Naive B cell (primary cell): ENCODE results near the gene SSBP1. TPM values are rescaled to one million over a fixed set of nuclear protein-coding genes. Genes with fewer than 3 reads are reported as not detected.
"Not testable (repeated sequence)": the region's sequence is repeated elsewhere in the genome, so short reads cannot be mapped to it uniquely, and the experiment has no call there.

Experiments
- ATAC-seq, 2 donors: fragments of 150-1000 bp; cut with Tn5 transposase; 2 replicates each; pipeline ENCODE4 v1.10.0; 2021; ENCODE audit warnings: low read depth in 2 of 2, mild to moderate bottlenecking in 2 of 2, moderate library complexity in 2 of 2
- DNase-seq: peaks from one replicate; pipeline ENCODE4 v3.0.0; 2022
- H3K27ac Mint-ChIP-seq, 6 donors: one replicate each; pipeline ENCODE4 v1.8.0; 2020 to 2022; ENCODE audit warnings: mild to moderate bottlenecking in 6 of 6, mixed read lengths in 6 of 6, moderate library complexity in 5 of 6, inconsistent platforms in 2 of 6
- H3K27me3 Mint-ChIP-seq, 3 donors: one replicate each; pipeline ENCODE4 v1.8.0; 2021 to 2022; ENCODE audit warnings: mixed read lengths in 3 of 3, mild to moderate bottlenecking in 1 of 3
- H3K36me3 Mint-ChIP-seq, 2 donors: one replicate each; pipeline ENCODE4 v1.8.0; 2020 to 2022; ENCODE audit warnings: mixed read lengths in 2 of 2, inconsistent platforms in 1 of 2, mild to moderate bottlenecking in 1 of 2
- H3K4me1 Mint-ChIP-seq, 3 donors: one replicate each; pipeline ENCODE4 v1.8.0; 2020 to 2022; ENCODE audit warnings: mixed read lengths in 3 of 3, inconsistent platforms in 1 of 3, mild to moderate bottlenecking in 1 of 3, moderate library complexity in 1 of 3
- H3K4me3 Mint-ChIP-seq, 8 donors: one replicate each; pipeline ENCODE4 v1.8.0; 2020 to 2022; ENCODE audit warnings: mild to moderate bottlenecking in 8 of 8, mixed read lengths in 8 of 8, moderate library complexity in 8 of 8, inconsistent platforms in 2 of 8
- H3K9me3 Mint-ChIP-seq, 7 donors: one replicate each; pipeline ENCODE4 v1.8.0; 2020 to 2022; ENCODE audit warnings: mixed read lengths in 7 of 7, mild to moderate bottlenecking in 5 of 7, inconsistent platforms in 2 of 7, moderate library complexity in 1 of 7
- polyA plus RNA-seq, 6 donors: library from polyadenylated mRNA; unstranded; fragments of 300-500 nt; fragmentation: Illumina TruSeq; gene quantifications; one replicate each; pipeline ENCODE4 v1.2.3, GENCODE V29; 2021; ENCODE audit warnings: low read depth in 6 of 6

The SSBP1 gene, protein sequence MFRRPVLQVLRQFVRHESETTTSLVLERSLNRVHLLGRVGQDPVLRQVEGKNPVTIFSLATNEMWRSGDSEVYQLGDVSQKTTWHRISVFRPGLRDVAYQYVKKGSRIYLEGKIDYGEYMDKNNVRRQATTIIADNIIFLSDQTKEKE
- polyA plus RNA-seq, result 100 to 1,000 TPM; 246 to 345 (median 302) TPM

- Mint-ChIP-seq H3K36me3 (peaks cover 18 to 22% of the 10 kb centered on the region in 2 donors), H3K27me3 (no peaks in the 10 kb centered on the region), H3K27ac (peak within 1 kb of the TSS; percentile 94 to 99 (median 98)), H3K9me3 (no peaks in the 10 kb centered on the region), H3K4me1 (peaks cover 28 to 36% (median 35%) of the 10 kb centered on the region in 3 donors), H3K4me3 (peak within 1 kb of the TSS; percentile 92 to 100 (median 99))
- DNase-seq (peak; percentile 91), ATAC-seq (peak; percentile 77 to 81)
Measured at GRCh38 chr7:141737836-141738591, at the start of gene SSBP1. TSS of gene SSBP1 (plus strand) at chr7:141738358. CDS start at chr7:141739167, 809 bp downstream.

DNA sequence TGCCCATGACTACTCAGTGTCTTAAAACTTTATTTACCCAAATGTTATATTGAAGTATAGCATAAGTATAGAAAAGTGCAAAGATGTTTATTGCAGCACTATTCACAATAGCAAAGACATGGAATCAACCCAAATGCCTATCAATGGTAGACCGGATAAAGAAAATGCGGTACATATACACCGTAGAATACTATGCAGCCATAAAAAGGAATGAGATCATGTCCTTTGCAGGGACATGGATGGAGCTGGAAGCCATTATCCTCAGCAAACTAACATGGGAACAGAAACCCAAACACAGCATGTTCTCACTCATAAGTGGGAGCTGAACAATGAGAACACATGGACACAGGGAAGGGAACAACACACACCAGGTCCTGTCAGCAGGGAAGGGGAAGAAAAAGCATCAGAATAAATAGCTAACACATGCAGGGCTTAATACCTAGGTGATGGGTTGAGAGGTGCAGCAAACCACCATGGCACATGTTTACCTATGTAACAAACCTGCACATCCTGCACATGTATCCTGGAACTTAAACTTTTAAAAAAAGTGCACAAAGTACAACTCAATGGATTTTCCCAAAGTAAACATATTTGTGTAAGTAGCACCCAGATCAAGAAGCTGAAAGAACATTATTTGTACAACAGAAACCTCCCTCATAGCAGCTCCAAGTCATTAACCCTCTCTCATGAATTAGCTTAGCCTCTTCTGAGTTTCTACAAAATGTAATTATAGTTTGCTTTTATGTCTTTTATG is 48.9 kb upstream of the SSBP1 start:
- not testable (repeated sequence) for DNase-seq, H3K4me3 Mint-ChIP-seq, ATAC-seq, H3K9me3 Mint-ChIP-seq, H3K27me3 Mint-ChIP-seq
- H3K4me1 Mint-ChIP-seq, result peaks cover 18 to 37% (median 20%) of the 10 kb centered on the region in 3 donors
- peak overlapping the region in 1 of 6 donors; percentile 72 for H3K27ac Mint-ChIP-seq
- H3K36me3 Mint-ChIP-seq, result peaks cover 13 to 21% of the 10 kb centered on the region in 2 donors

- Mint-ChIP-seq H3K4me3 (no peak overlapping the region), H3K27me3 (no peaks in the 10 kb centered on the region), H3K9me3 (no peaks in the 10 kb centered on the region), H3K36me3 (peaks cover 8 to 10% of the 10 kb centered on the region in 2 donors), H3K4me1 (peaks cover 40 to 57% (median 41%) of the 10 kb centered on the region in 3 donors), H3K27ac (no peak overlapping the region)
- no peak for ATAC-seq
- DNase-seq, result no peak
Measured at GRCh38 chr7:141691540-141691939, 46.6 kb upstream of the SSBP1 start.

DNA sequence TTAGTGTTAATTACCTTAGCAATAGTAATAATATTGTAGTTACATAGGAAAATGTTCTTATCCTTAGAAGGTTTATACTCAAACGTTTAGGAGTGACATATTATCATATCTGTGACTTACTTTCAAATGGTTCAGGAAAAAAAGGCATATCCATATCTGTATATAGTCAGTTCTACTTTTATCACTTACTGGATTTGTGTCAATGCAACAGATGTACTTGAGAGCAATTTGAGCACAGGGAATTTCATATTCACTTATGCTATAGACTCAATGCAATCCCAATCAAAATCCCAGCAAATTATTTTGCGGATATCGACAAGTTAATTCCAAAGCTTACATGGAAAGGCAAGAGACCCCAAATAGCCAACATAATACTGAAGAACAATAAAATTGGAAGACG is 46.2 kb upstream of the SSBP1 start:
- DNase-seq, result no peak
- Mint-ChIP-seq H3K27ac (no peak overlapping the region), H3K4me1 (peaks cover 44 to 57% (median 44%) of the 10 kb centered on the region in 3 donors), H3K27me3 (no peaks in the 10 kb centered on the region), H3K4me3 (no peak overlapping the region), H3K9me3 (no peaks in the 10 kb centered on the region), H3K36me3 (peaks cover 5 to 7% of the 10 kb centered on the region in 2 donors)
- no peak for ATAC-seq

- no peaks in the 10 kb centered on the region for H3K9me3 Mint-ChIP-seq
- ATAC-seq, result no peak
- no peak for DNase-seq
- no peaks in the 10 kb centered on the region for H3K27me3 Mint-ChIP-seq
- peaks cover 52 to 57% (median 55%) of the 10 kb centered on the region in 3 donors for H3K4me1 Mint-ChIP-seq
- H3K27ac Mint-ChIP-seq, result peak overlapping the region in 1 of 6 donors; percentile 3
- H3K4me3 Mint-ChIP-seq, result no peak overlapping the region
- peaks cover 0 to 4% of the 10 kb centered on the region in 2 donors for H3K36me3 Mint-ChIP-seq
Measured at GRCh38 chr7:141693082-141693481, 45.1 kb upstream of the SSBP1 start.

DNA sequence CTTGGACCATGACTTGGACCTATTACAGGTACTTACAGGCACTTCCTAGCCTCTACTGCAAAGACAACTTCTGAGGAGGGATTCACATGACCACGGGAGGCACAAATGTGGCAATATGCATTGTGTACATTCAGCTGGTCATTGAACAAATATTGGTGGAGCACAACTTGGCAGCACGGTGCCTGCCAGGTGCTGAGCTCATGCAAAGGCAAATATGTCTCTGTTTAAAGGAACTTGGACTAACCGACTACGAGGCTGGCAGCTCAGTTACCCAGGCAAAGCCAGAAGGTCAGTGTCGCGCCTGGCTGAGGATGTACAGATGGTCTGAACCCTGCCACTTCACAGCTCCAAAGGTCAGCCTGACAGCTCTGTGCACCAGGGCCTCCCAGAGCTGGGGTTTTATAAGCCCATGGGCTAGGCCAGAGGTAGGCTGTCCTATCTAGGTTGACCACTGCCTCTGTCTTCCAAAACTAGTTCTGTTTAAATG is 42.3 kb upstream of the SSBP1 start:
- Mint-ChIP-seq H3K27me3 (no peaks in the 10 kb centered on the region), H3K9me3 (no peaks in the 10 kb centered on the region), H3K27ac (peak overlapping the region in 3 of 6 donors; percentile 45 to 60 (median 47)), H3K36me3 (peaks cover 0 to 4% of the 10 kb centered on the region in 2 donors), H3K4me1 (peaks cover 64 to 72% (median 64%) of the 10 kb centered on the region in 3 donors), H3K4me3 (peak overlapping the region in 2 of 8 donors; percentile 11 to 30)
- no peak for DNase-seq
- ATAC-seq, result no peak

DNA sequence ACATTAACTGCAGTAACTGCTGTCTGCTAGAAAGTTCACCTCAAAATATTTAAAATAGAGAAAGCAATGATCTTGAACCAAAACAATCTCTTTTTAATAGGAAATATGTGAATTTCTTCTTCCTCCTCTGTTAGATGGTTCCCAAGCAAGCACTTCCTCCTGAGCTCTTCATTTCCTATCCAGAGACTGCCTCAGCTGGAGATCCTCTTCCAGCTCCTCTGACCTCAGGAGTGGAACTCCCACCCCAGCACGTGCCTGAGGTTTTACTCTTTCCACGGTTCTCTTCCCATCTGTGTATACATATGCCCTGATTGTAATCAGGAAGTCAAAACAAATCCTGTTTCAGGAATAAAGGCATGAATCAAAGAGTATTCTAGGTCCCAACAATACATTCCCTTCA is 41.8 kb upstream of the SSBP1 start:
- ATAC-seq (no peak), DNase-seq (no peak)
- peaks cover 0 to 4% of the 10 kb centered on the region in 2 donors for H3K36me3 Mint-ChIP-seq
- H3K4me1 Mint-ChIP-seq, result peaks cover 66 to 75% (median 67%) of the 10 kb centered on the region in 3 donors
- no peaks in the 10 kb centered on the region for H3K27me3 Mint-ChIP-seq
- peak overlapping the region in 3 of 8 donors; percentile 3 to 16 (median 9) for H3K4me3 Mint-ChIP-seq
- peak overlapping the region in 2 of 6 donors; percentile 60 to 81 for H3K27ac Mint-ChIP-seq
- H3K9me3 Mint-ChIP-seq, result no peaks in the 10 kb centered on the region

DNA sequence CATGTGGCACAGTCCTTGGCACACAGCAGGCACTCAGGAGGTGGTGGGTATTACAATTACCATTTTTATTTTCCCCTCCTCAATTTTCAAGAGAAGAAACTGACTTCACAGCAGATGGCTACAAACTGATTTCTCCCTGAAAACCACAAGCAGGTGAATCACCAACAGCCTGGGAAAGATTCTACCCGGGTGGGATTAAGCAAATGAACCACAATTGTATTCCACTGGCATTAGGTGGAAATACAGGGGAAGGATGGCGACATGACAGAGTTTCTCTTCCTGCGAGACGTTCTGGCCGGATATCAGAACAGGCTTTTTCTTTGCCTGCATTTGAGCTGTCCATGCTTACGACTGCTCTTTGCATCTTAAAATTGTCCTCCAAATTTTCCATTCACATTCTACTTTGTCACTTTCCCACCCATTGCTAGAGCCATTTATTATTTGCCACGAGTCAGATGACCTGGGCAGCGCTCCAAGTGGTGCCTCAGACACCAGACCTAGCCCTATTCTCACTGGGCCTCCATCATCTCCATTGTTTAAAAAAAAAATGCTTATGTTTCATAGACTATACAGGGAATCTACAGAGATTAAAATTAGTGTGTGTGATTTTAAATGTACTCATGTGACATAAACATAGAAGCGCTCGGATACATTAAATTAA is 40.8 kb upstream of the SSBP1 start:
- H3K36me3 Mint-ChIP-seq, result peaks cover 0 to 4% of the 10 kb centered on the region in 2 donors
- no peak overlapping the region for H3K4me3 Mint-ChIP-seq
- H3K27me3 Mint-ChIP-seq, result no peaks in the 10 kb centered on the region
- ATAC-seq, result no peak
- H3K4me1 Mint-ChIP-seq, result peaks cover 63 to 76% (median 69%) of the 10 kb centered on the region in 3 donors
- H3K9me3 Mint-ChIP-seq, result no peaks in the 10 kb centered on the region
- no peak for DNase-seq
- H3K27ac Mint-ChIP-seq, result peak overlapping the region in 2 of 6 donors; percentile 67 to 90

- peaks cover 0 to 4% of the 10 kb centered on the region in 2 donors for H3K36me3 Mint-ChIP-seq
- H3K27me3 Mint-ChIP-seq, result no peaks in the 10 kb centered on the region
- H3K9me3 Mint-ChIP-seq, result no peaks in the 10 kb centered on the region
- DNase-seq (peak; percentile 37), ATAC-seq (no peak)
- peaks cover 62 to 75% (median 73%) of the 10 kb centered on the region in 3 donors for H3K4me1 Mint-ChIP-seq
- H3K4me3 Mint-ChIP-seq, result peak overlapping the region in 5 of 8 donors; percentile 18 to 66 (median 39)
- H3K27ac Mint-ChIP-seq, result peak overlapping the region; percentile 3 to 94 (median 54)
Measured at GRCh38 chr7:141698247-141699015, 39.7 kb upstream of the SSBP1 start.

DNA sequence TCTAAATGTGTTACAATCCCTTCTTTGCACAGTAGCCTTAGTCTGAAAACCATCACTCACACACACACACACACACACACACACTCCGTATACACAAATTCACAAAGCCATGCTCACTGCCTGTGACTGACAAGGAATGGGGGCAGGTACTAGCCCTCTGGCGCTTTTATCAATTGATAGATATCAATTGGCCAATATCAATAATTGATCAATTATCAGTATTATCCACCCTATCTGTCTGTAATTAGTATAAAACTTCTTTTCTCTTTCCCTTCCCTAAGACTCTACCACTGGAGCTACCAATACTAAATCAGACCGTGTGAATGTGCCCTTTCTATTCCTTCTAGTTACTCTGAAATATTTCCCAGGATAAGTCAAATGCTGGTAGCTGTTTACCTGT is 38.3 kb upstream of the SSBP1 start:
- no peaks in the 10 kb centered on the region for H3K27me3 Mint-ChIP-seq
- DNase-seq (no peak), ATAC-seq (no peak)
- H3K4me3 Mint-ChIP-seq, result peak overlapping the region in 7 of 8 donors; percentile 30 to 94 (median 91)
- no peaks in the 10 kb centered on the region for H3K9me3 Mint-ChIP-seq
- H3K27ac Mint-ChIP-seq, result peak overlapping the region; percentile 57 to 95 (median 88)
- peaks cover 54 to 68% (median 68%) of the 10 kb centered on the region in 3 donors for H3K4me1 Mint-ChIP-seq
- no peaks in the 10 kb centered on the region for H3K36me3 Mint-ChIP-seq

DNA sequence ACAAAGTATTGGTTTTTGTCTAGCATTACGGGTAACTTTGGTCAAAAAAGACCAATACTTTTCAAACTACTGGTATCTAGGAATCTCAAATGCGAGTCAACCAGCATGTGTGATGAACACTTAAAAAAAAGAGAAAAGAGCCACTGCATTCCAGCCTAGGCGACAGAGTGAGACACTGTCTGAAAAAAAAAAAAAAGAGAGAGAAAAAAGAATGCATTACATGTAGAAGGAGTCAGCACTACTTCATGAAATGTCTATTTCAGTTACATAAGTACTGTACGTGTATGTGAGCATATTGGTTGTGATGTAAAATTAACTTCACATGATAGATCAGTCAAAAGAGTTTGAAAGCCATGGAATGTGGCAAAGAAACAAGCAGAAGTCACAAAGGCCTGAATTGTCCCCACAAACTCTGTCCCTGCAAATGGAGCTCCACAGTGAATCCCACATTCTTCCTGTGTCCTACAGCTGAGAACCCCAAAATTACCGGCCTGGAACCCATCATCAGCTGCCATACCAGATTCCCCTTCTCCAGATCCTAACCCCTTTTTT is 37.8 kb upstream of the SSBP1 start:
- H3K9me3 Mint-ChIP-seq, result no peaks in the 10 kb centered on the region
- no peak for ATAC-seq
- peaks cover 49 to 64% (median 63%) of the 10 kb centered on the region in 3 donors for H3K4me1 Mint-ChIP-seq
- peak overlapping the region; percentile 89 to 95 (median 92) for H3K4me3 Mint-ChIP-seq
- H3K27ac Mint-ChIP-seq, result peak overlapping the region; percentile 88 to 98 (median 95)
- H3K36me3 Mint-ChIP-seq, result no peaks in the 10 kb centered on the region
- no peak for DNase-seq
- no peaks in the 10 kb centered on the region for H3K27me3 Mint-ChIP-seq

DNA sequence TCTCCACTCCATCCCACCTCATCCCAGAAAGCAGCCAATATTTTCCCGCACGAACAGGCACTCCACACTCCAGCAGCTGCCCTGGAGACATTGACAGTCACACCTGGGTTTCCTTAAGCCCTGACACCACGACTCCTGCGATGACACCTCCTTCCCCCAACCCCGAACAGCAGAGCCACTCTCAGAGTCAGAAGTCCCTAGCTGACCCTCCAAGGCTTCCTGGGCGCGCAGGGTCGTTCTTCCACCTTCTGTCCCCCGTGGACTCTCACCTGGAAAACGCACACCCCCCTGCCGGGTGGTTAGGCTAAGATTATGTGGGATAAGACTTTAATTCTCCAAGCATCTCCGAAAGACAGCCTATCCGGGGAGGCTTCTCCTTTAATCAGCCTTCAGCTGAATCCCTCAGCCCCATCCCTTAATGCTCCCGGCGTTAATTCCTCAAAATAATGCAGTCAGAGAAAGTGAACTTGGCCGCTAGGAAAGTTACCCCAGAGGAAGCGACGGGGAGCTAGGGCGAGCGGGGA is 37.2 kb upstream of the SSBP1 start:
- ATAC-seq (no peak), DNase-seq (no peak)
- Mint-ChIP-seq H3K9me3 (no peaks in the 10 kb centered on the region), H3K27me3 (no peaks in the 10 kb centered on the region), H3K4me1 (peaks cover 44 to 58% (median 57%) of the 10 kb centered on the region in 3 donors), H3K4me3 (peak overlapping the region; percentile 89 to 95 (median 92)), H3K27ac (peak overlapping the region; percentile 88 to 98 (median 95)), H3K36me3 (no peaks in the 10 kb centered on the region)
